Liver (tissue), 9 donors: ENCODE data around the gene GRIN3B. TPM values are rescaled to one million over a fixed set of nuclear protein-coding genes. Genes with fewer than 3 reads are reported as not detected.
A peak's percentile ranks its signal among the peaks of the same experiment; 100 is the strongest.

Source experiments
- DNase-seq: peaks from one replicate; pipeline ENCODE4 v3.0.0-alpha.2; 2017; ENCODE audit warnings: low spot score
- H3K27ac ChIP-seq, 2 donors: one replicate each; pipeline ENCODE4 v1.7.0; 2013; ENCODE audit warnings: inconsistent platforms in 2 of 2, low read length in 2 of 2, control low read depth in 1 of 2, low read depth in 1 of 2, mild to moderate bottlenecking in 1 of 2
- H3K27me3 ChIP-seq, 4 donors: one replicate each; pipeline versions ENCODE4 v1.6.1 to v1.7.0; 2013; ENCODE audit warnings: low read length in 3 of 4, inconsistent platforms in 1 of 4, mild to moderate bottlenecking in 1 of 4, moderate library complexity in 1 of 4; ENCODE audit not compliant: control insufficient read depth in 4 of 4, insufficient read depth in 4 of 4
- H3K36me3 ChIP-seq, 4 donors: one replicate each; pipeline versions ENCODE4 v1.6.1 to v1.7.0; 2013; ENCODE audit warnings: low read length in 3 of 4, mild to moderate bottlenecking in 3 of 4, low read depth in 1 of 4, moderate library complexity in 1 of 4; ENCODE audit not compliant: control insufficient read depth in 4 of 4, insufficient read depth in 3 of 4
- H3K4me1 ChIP-seq, 4 donors: one replicate each; pipeline versions ENCODE4 v1.6.1 to v1.7.0; 2013; ENCODE audit warnings: low read length in 3 of 4, mild to moderate bottlenecking in 3 of 4, moderate library complexity in 1 of 4; ENCODE audit not compliant: control insufficient read depth in 4 of 4, insufficient read depth in 4 of 4
- H3K4me3 ChIP-seq, 3 donors: one replicate each; pipeline versions ENCODE4 v1.6.1 to v1.7.0; 2013; ENCODE audit warnings: low read length in 3 of 3, control low read depth in 1 of 3, low read depth in 1 of 3, mild to moderate bottlenecking in 1 of 3
- H3K9ac ChIP-seq, 2 donors: one replicate each; pipeline ENCODE4 v1.7.0; 2013; ENCODE audit warnings: low read length in 2 of 2, mild to moderate bottlenecking in 2 of 2, moderate library complexity in 2 of 2, control low read depth in 1 of 2, low read depth in 1 of 2
- H3K9me3 ChIP-seq, 4 donors: one replicate each; pipeline versions ENCODE4 v1.6.1 to v1.7.0; 2013; ENCODE audit warnings: low read length in 3 of 4; ENCODE audit not compliant: control insufficient read depth in 4 of 4
- EGR1 ChIP-seq, 2 donors: IDR thresholded peaks; 2 replicates each; pipeline ENCODE4 v1.6.1; 2016 to 2018; ENCODE audit warnings: antibody characterized with exemption in 2 of 2, low read depth in 2 of 2
- FOXA1 ChIP-seq: IDR thresholded peaks from 2 replicates; pipeline ENCODE4 v1.6.1; 2016; ENCODE audit warnings: antibody characterized with exemption
- GABPA ChIP-seq, 2 donors: IDR thresholded peaks in 1 of 2; conservative IDR thresholded peaks in 1 of 2; 2 replicates each; pipeline ENCODE4 v1.6.1; 2016; ENCODE audit warnings: antibody characterized with exemption in 2 of 2, mild to moderate bottlenecking in 1 of 2, moderate library complexity in 1 of 2
- HNF4A ChIP-seq, 2 donors: conservative IDR thresholded peaks; 2 replicates each; pipeline ENCODE4 v1.6.1; 2016; ENCODE audit warnings: antibody characterized with exemption in 2 of 2, mild to moderate bottlenecking in 2 of 2
- HNF4G ChIP-seq: IDR thresholded peaks from 2 replicates; pipeline ENCODE4 v1.6.1; 2016; ENCODE audit warnings: antibody characterized with exemption
- JUND ChIP-seq, 2 donors: IDR thresholded peaks; 2 replicates each; pipeline ENCODE4 v1.6.1; 2016; ENCODE audit warnings: antibody characterized with exemption in 2 of 2
- NR2F2 ChIP-seq: IDR thresholded peaks from 2 replicates; pipeline ENCODE4 v1.6.1; 2016; ENCODE audit warnings: antibody characterized with exemption
- RAD21 ChIP-seq, 2 donors: IDR thresholded peaks; 2 replicates each; pipeline ENCODE4 v1.6.1; 2016; ENCODE audit warnings: antibody characterized with exemption in 2 of 2, mild to moderate bottlenecking in 2 of 2
- RXRA ChIP-seq, 2 donors: IDR thresholded peaks; 2 replicates each; pipeline ENCODE4 v1.6.1; 2017 to 2018; ENCODE audit warnings: antibody characterized with exemption in 2 of 2, mild to moderate bottlenecking in 1 of 2
- SP1 ChIP-seq: IDR thresholded peaks from 2 replicates; pipeline ENCODE4 v1.6.1; 2018; ENCODE audit warnings: antibody characterized with exemption, mild to moderate bottlenecking
- TAF1 ChIP-seq: conservative IDR thresholded peaks from 2 replicates; pipeline ENCODE4 v1.6.1; 2016; ENCODE audit warnings: antibody characterized with exemption, mild to moderate bottlenecking
- YY1 ChIP-seq: IDR thresholded peaks from 2 replicates; pipeline ENCODE4 v1.6.1; 2016; ENCODE audit warnings: antibody characterized with exemption, mild to moderate bottlenecking
- WGBS: extraction: QIAGEN DNeasy Blood & Tissue Kit; methylation state at CpG from one replicate; pipeline ENCODE4 v1.1.7; 2013; 5-methylcytosine and 5-hydroxymethylcytosine counted together
- polyA plus RNA-seq, 2 donors: library from polyadenylated mRNA; stranded (reverse) in 1 of 2; unstranded in 1 of 2; fragments of 200-250 nt in 1 of 2; fragments of >200 nt in 1 of 2; fragmentation: Nextera tagmentation in 1 of 2; extraction: Ambion mirVana in 1 of 2; gene quantifications; one replicate each; pipeline versions ENCODE4 v1.2.1 to v1.2.3, GENCODE V29; 2013 to 2015
- total RNA-seq, 2 donors: library from RNA; depleted of rRNA; stranded (reverse); fragments of >200 nt; gene quantifications; one replicate each; pipeline ENCODE4 v1.2.3, GENCODE V29; 2014
- TF ChIP-seq, protein P1 (sequence below): IDR thresholded peaks from 2 replicates; pipeline ENCODE4 v1.6.1; 2016; ENCODE audit warnings: antibody characterized with exemption
- TF ChIP-seq, protein P2 (sequence below): IDR thresholded peaks from 2 replicates; pipeline ENCODE4 v1.6.1; 2016; ENCODE audit warnings: antibody characterized with exemption, mild to moderate bottlenecking
- donor health status: healthy.
- donor health status: healthy.
- donor health status: healthy.
- donor health status: healthy.
- donor health status: healthy.

Gene GRIN3B
- total and polyA plus RNA-seq, 4 donors, result 0.05 TPM; not detected in 3

DNA sequence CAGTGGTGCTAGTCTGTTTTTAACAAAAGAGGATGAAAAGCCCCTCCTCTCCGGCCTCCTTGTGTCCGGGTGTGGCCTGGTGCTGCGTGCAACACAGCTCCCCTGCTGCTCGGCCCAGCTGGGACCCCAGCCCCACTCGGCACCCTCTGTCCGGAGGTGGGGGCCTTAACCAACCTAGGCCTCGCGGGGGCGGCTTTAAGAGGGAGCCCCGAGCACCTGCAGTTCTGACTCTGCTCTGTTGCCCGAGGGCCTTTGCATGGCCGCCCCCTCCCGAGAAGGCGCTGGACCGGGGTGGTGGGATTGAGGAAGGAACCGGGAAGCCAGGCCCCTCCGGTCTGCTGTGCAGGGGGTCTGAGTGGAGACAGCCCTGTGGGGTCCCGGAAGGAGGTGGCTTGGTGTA is 5.7 kb upstream of the GRIN3B start (continued):
- TF ChIP-seq, protein P1, sequence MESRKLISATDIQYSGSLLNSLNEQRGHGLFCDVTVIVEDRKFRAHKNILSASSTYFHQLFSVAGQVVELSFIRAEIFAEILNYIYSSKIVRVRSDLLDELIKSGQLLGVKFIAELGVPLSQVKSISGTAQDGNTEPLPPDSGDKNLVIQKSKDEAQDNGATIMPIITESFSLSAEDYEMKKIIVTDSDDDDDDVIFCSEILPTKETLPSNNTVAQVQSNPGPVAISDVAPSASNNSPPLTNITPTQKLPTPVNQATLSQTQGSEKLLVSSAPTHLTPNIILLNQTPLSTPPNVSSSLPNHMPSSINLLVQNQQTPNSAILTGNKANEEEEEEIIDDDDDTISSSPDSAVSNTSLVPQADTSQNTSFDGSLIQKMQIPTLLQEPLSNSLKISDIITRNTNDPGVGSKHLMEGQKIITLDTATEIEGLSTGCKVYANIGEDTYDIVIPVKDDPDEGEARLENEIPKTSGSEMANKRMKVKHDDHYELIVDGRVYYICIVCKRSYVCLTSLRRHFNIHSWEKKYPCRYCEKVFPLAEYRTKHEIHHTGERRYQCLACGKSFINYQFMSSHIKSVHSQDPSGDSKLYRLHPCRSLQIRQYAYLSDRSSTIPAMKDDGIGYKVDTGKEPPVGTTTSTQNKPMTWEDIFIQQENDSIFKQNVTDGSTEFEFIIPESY, result no peak
- TF ChIP-seq GABPA (IDR thresholded peaks at IDR 0.05 in 1 of 2, conservative IDR thresholded peaks at IDR 0.05 in 1 of 2), result no peak
- TF ChIP-seq TAF1, result no peak
- TF ChIP-seq NR2F2, result no peak
- no peak for TF ChIP-seq JUND (IDR thresholded peaks at IDR 0.05)
- TF ChIP-seq HNF4A (conservative IDR thresholded peaks at IDR 0.05), result no peak
- no peak for TF ChIP-seq FOXA1
- no peak for TF ChIP-seq HNF4G
- no peak for TF ChIP-seq SP1

DNA sequence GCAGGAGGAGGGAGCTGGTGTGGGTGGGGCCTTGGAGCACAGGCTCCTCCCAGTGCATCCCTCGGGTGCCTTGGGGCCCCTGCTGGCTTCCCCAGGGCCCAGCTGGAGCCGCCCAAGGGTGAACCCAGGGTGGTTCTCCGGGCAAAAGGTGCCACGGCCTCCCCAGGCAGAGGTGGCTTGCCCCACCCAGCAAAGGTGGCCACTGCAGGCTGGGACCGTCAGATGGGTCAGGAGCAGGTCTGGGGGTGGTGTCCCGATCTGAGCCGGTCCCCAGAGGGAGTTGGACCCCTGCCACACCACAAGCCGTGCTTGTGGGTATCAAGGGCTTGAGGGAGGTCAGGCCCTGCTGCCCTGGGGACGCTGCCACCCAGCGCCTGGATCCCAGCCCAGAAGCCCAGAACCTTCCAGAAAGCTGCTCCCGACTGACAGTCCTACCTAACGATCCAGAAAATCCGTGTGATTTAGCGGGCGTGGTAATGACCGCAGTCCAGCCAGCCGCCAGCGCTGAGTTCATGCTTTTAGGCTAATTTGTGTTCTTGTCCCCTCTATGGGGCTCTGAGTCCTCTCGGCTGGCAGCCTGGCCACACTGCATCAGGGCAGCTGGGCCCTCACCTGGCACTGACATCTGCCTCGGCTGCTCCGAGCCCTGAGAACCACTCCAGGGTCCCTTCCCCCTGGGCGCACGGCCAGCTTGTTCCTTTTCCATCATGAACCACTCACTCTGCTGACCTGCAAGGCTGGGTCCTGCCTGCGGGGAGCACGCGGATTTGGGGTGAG is 5.0 kb upstream of the GRIN3B start:
- TF ChIP-seq FOXA1 (no peak), RAD21 (IDR thresholded peaks at IDR 0.05) (no peak), GABPA (IDR thresholded peaks at IDR 0.05 in 1 of 2, conservative IDR thresholded peaks at IDR 0.05 in 1 of 2) (no peak), RXRA (IDR thresholded peaks at IDR 0.05) (peak in 1 of 2 donors; percentile 21)
- H3K36me3 ChIP-seq, result peaks cover 0 to 3% (median 0%) of the 10 kb centered on the region in 4 donors
- H3K27ac ChIP-seq, result no peak overlapping the region
- no peaks in the 10 kb centered on the region for H3K27me3 ChIP-seq
- H3K9me3 ChIP-seq, result no peaks in the 10 kb centered on the region
- H3K4me1 ChIP-seq, result peaks cover 25 to 39% (median 31%) of the 10 kb centered on the region in 4 donors
- H3K9ac ChIP-seq, result no peak overlapping the region
- DNase-seq, result no peak
- WGBS, result 52% methylated on average over 26 of the region's 26 CpGs
- H3K4me3 ChIP-seq, result no peak overlapping the region

DNA sequence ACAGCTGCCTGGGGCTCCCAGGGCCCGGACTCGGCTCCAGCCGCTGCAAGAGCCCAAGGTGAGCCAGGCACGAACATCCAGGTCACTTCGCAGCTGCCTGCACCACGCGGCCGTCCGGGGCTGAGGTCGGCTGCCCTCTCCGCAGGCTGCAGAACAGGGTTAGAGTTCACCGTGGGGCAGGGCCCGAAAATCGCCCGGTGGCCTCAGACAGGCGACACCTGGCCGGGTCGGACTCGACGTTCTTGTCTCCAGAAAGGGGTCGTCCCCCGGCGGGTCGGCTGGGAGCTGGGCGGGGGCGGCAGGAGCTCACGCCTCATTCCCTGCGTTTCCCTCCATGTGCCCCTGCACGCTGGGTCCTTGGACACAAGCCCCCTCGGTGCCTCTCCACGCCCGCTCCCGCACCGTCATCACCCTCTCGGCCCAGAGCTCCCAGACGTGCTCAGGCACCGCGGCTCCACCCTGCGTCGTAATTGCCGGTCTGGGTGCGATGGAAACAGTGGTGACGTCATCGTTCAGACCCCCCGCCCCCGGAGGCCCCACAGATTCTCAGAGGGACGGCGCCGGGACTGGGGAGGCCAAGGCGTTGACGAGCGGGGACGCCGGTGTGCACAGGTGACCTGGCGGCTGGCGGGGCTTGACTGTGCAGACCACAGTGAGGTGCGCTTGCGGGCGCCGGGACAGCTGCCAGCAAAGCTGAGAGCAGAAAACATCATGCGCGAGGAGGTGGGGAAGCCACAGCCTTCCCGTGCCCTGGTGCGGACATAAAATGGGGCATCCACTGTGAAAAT is 4.0 kb upstream of the GRIN3B start:
- 8% methylated on average over 64 of the region's 64 CpGs for WGBS
- H3K4me1 ChIP-seq, result peaks cover 27 to 44% (median 33%) of the 10 kb centered on the region in 4 donors
- no peak overlapping the region for H3K27ac ChIP-seq
- no peak overlapping the region for H3K4me3 ChIP-seq
- TF ChIP-seq TAF1 (no peak), JUND (IDR thresholded peaks at IDR 0.05) (no peak), FOXA1 (no peak), YY1 (no peak), RXRA (IDR thresholded peaks at IDR 0.05) (peak in 1 of 2 donors; percentile 27), EGR1 (IDR thresholded peaks at IDR 0.05; ENCODE audit: low read depth in 2 of 2) (no peak)
- TF ChIP-seq, protein P2, sequence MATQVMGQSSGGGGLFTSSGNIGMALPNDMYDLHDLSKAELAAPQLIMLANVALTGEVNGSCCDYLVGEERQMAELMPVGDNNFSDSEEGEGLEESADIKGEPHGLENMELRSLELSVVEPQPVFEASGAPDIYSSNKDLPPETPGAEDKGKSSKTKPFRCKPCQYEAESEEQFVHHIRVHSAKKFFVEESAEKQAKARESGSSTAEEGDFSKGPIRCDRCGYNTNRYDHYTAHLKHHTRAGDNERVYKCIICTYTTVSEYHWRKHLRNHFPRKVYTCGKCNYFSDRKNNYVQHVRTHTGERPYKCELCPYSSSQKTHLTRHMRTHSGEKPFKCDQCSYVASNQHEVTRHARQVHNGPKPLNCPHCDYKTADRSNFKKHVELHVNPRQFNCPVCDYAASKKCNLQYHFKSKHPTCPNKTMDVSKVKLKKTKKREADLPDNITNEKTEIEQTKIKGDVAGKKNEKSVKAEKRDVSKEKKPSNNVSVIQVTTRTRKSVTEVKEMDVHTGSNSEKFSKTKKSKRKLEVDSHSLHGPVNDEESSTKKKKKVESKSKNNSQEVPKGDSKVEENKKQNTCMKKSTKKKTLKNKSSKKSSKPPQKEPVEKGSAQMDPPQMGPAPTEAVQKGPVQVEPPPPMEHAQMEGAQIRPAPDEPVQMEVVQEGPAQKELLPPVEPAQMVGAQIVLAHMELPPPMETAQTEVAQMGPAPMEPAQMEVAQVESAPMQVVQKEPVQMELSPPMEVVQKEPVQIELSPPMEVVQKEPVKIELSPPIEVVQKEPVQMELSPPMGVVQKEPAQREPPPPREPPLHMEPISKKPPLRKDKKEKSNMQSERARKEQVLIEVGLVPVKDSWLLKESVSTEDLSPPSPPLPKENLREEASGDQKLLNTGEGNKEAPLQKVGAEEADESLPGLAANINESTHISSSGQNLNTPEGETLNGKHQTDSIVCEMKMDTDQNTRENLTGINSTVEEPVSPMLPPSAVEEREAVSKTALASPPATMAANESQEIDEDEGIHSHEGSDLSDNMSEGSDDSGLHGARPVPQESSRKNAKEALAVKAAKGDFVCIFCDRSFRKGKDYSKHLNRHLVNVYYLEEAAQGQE, result no peak
- no peak for DNase-seq
- peaks cover 0 to 4% (median 3%) of the 10 kb centered on the region in 4 donors for H3K27me3 ChIP-seq
- H3K9ac ChIP-seq, result no peak overlapping the region
- H3K9me3 ChIP-seq, result no peaks in the 10 kb centered on the region
- H3K36me3 ChIP-seq, result peaks cover 0 to 1% (median 0%) of the 10 kb centered on the region in 4 donors
